ENCODE measurements around the gene ALKBH6. TPM values are rescaled to one million over a fixed set of nuclear protein-coding genes. Genes with fewer than 3 reads are reported as not detected.

Gene ALKBH6
- total and polyA plus RNA-seq, 9 of the 15 experiments (the other 6 are each of a cell fraction or from before 2014, with no cell fraction given) = 0.67 to 62.0 (median 34.5) TPM

- H3K4me3 ChIP-seq = no peak overlapping the region
- no peak overlapping the region for H3K9ac ChIP-seq (ENCODE audit: insufficient read depth in 1 of 2, low read depth in 2 of 2, low read length in 2 of 2)
- peaks cover 7 to 38% of the 10 kb centered on the region in 2 experiments; a peak in 4 of 5 replicates for H3K27me3 ChIP-seq (ENCODE audit: control insufficient read depth in 2 of 2, insufficient read depth in 2 of 2, low read length in 2 of 2)
- ChIA-PET CTCF (ENCODE audit: low intra/inter-chr PET ratio) (no interaction called here), POLR2A (interaction anchor here (0.7 kb wide), 1 partner anchor 11 kb away, joined by 3 read pairs; no protein-coding TSS in a partner anchor)
- H3K79me2 ChIP-seq (ENCODE audit: control insufficient read depth, insufficient read depth, low read length) = no peaks in the 10 kb centered on the region
- H3K4me1 ChIP-seq (replicated peaks in 1 of 2; ENCODE audit: control insufficient read depth in 2 of 2, insufficient read depth in 2 of 2, low read length in 2 of 2) = peaks cover 0 to 8% of the 10 kb centered on the region in 2 experiments; a peak in 1 of 5 replicates
- peak; percentile 57; the same call in 1 of the 3 replicates for ATAC-seq
- H3K27ac ChIP-seq (ENCODE audit: extremely low read depth, low read depth, low read length) = no peak overlapping the region
- 0 out of 2 replicates have a peak, but pooled peaks cover 3% of the 10 kb centered on the region for H4K20me1 ChIP-seq (replicated peaks; ENCODE audit: control insufficient read depth, insufficient read depth, low read length)
- intact Hi-C loops (cut with micrococcal nuclease) (no loop called here), in situ Hi-C loops (cut with MboI) (no loop called here)
- WGBS (ENCODE audit: insufficient coverage, low coverage, missing lambda C conversion rate) = 0% methylated on average over 5 of the region's 5 CpGs
- no peaks in the 10 kb centered on the region for H3K9me3 ChIP-seq (replicated peaks; ENCODE audit: control insufficient read depth, insufficient read depth, low read depth, low read length)
- H3K36me3 ChIP-seq (ENCODE audit: control insufficient read depth, insufficient read depth, low read length) = no peaks in the 10 kb centered on the region
- DNase-seq (ENCODE audit: extremely low read depth in 1 of 4, low spot score in 3 of 4) = peak; percentile 45 to 78 (median 65)
- H3K9me1 ChIP-seq (ENCODE audit: control insufficient read depth, insufficient read depth, low read length) = no peaks in the 10 kb centered on the region
- H3K4me2 ChIP-seq (ENCODE audit: insufficient read depth, low read length) = no peak overlapping the region
- BruUV-seq (replicated peaks) = no TSS peak
- FAIRE-seq = peak; percentile 72
- no peak overlapping the region for H2AFZ ChIP-seq (ENCODE audit: low read depth, low read length)
- TF ChIP-seq ELF1 (tag; IDR thresholded peaks at IDR 0.05) = no peak
- TF ChIP-seq CHAMP1 (IDR thresholded peaks at IDR 0.05) = 0 out of 2 replicates have a peak, but pooled peaks have one; percentile 16
- TF ChIP-seq PHB (CRISPR knock-in tag; IDR thresholded peaks at IDR 0.05) = no peak
- TF ChIP-seq ZKSCAN3 (CRISPR knock-in tag; IDR thresholded peaks at IDR 0.05) = no peak
- TF ChIP-seq PHF21A (IDR thresholded peaks at IDR 0.05; ENCODE audit: borderline replicate concordance, low read depth) = no peak
- no peak for TF ChIP-seq SAFB2 (IDR thresholded peaks at IDR 0.05; ENCODE audit: borderline replicate concordance, low read depth, low read length, severe bottlenecking)
- TF ChIP-seq HOMEZ (CRISPR knock-in tag; IDR thresholded peaks at IDR 0.05) = no peak
- no peak for TF ChIP-seq NR1H2 (CRISPR knock-in tag; IDR thresholded peaks at IDR 0.05)
- peak; percentile 97 for TF ChIP-seq EHMT2 (IDR thresholded peaks at IDR 0.05)
- TF ChIP-seq DMBX1 (CRISPR knock-in tag; IDR thresholded peaks at IDR 0.05; ENCODE audit: borderline replicate concordance) = 0 out of 2 replicates have a peak, but pooled peaks have one; percentile 60
- TF ChIP-seq ATF6 (CRISPR knock-in tag; IDR thresholded peaks at IDR 0.05) = no peak
- TF ChIP-seq TEAD1 (CRISPR knock-in tag; IDR thresholded peaks at IDR 0.05) = peak; percentile 41 to 73; a peak in 2 of 4 replicates
- 0 out of 2 replicates have a peak, but pooled peaks have one; percentile 23 for TF ChIP-seq ZNF766 (CRISPR knock-in tag; conservative IDR thresholded peaks at IDR 0.05)
- no peak for TF ChIP-seq ZNF644 (tag; IDR thresholded peaks at IDR 0.05; ENCODE audit: low read depth)
These were observed 38.3 kb downstream of the ALKBH6 start for GRCh38 chr19:35975608-35976214.

All from K562 (cell line).